ENCODE data around the gene CEP350. TPM values are rescaled to one million over a fixed set of nuclear protein-coding genes. Genes with fewer than 3 reads are reported as not detected.

Gene CEP350
- total RNA-seq, 3 donors from 2014 or later: 79.0 to 124 (median 95.0) TPM

GRCh38 chr1:180062452-180062971, 107.9 kb downstream of the CEP350 start:
- Histone ChIP-seq H3K27ac (no peak overlapping the region), H3K27me3 (no peaks in the 10 kb centered on the region), H3K36me3 (no peaks in the 10 kb centered on the region), H3K4me1 (no peaks in the 10 kb centered on the region), H3K4me3 (no peak overlapping the region), H3K9me3 (no peaks in the 10 kb centered on the region)
- TF ChIP-seq, protein P1, sequence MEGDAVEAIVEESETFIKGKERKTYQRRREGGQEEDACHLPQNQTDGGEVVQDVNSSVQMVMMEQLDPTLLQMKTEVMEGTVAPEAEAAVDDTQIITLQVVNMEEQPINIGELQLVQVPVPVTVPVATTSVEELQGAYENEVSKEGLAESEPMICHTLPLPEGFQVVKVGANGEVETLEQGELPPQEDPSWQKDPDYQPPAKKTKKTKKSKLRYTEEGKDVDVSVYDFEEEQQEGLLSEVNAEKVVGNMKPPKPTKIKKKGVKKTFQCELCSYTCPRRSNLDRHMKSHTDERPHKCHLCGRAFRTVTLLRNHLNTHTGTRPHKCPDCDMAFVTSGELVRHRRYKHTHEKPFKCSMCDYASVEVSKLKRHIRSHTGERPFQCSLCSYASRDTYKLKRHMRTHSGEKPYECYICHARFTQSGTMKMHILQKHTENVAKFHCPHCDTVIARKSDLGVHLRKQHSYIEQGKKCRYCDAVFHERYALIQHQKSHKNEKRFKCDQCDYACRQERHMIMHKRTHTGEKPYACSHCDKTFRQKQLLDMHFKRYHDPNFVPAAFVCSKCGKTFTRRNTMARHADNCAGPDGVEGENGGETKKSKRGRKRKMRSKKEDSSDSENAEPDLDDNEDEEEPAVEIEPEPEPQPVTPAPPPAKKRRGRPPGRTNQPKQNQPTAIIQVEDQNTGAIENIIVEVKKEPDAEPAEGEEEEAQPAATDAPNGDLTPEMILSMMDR (IDR thresholded peaks at IDR 0.05): no peak
- TF ChIP-seq POLR2A (IDR thresholded peaks at IDR 0.05): no peak
- no peak for TF ChIP-seq POLR2AphosphoS5 (IDR thresholded peaks at IDR 0.05)
- no peak for DNase-seq (ENCODE audit: low spot score in 2 of 2)
- intact Hi-C loops (cut with DNase I; ENCODE audit: low total_unique reads): no loop called here

DNA sequence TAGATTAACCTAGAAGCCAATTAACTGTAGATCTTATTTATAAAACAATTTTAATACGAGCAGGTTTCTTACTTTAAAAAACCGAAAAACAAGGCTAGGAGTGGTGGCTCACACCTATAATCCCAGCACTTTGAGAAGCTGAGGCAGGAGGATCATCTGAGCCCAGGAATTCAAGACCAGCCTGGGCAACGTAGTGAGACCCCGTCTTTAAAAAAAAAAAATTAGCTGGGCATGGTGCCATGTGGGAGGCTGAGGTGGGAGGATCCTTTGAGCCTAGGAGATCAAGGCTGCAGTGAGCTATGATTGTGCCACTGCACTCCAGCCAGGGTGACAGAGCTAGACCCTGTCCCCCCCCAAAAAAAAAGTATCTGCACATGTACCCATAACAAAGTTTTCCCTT, 110.8 kb downstream of the CEP350 start:
- H3K36me3 ChIP-seq: peaks cover 5% of the 10 kb centered on the region
- DNase-seq (ENCODE audit: low spot score in 2 of 2): no peak
- H3K27ac ChIP-seq: no peak overlapping the region
- H3K4me1 ChIP-seq: no peaks in the 10 kb centered on the region
- no peaks in the 10 kb centered on the region for H3K27me3 ChIP-seq
- intact Hi-C loops (cut with DNase I; ENCODE audit: low total_unique reads): no loop called here
- no peak overlapping the region for H3K4me3 ChIP-seq
- TF ChIP-seq, protein P1 (IDR thresholded peaks at IDR 0.05): no peak
- TF ChIP-seq POLR2A (IDR thresholded peaks at IDR 0.05): no peak
- H3K9me3 ChIP-seq: no peaks in the 10 kb centered on the region

GRCh38 chr1:180066150-180066549, 111.5 kb downstream of the CEP350 start:
- H3K36me3 ChIP-seq: peaks cover 5% of the 10 kb centered on the region
- TF ChIP-seq POLR2AphosphoS5 (IDR thresholded peaks at IDR 0.05): no peak
- TF ChIP-seq, protein P1 (IDR thresholded peaks at IDR 0.05): no peak
- TF ChIP-seq POLR2A (IDR thresholded peaks at IDR 0.05): no peak
- intact Hi-C loops (cut with DNase I; ENCODE audit: low total_unique reads): no loop called here

DNA sequence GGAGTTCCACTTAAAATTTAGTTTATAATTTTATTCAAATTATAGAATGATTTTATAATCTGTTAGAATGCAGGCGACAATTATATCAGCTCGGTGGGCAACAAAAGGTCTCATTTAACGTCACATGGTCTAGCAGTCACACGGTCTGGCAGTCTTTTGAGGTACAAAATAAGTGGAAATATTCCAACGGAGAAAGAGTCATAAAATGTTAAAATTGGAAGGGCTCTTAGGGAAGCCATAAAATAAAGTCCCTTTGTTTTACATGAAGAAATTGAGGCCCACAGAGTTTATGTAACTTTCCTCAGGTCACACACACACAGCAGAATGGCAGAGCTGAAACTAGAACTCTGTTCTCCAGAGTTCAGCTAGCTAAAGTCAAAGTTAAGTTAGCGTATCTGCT, 115.7 kb downstream of the CEP350 start:
- TF ChIP-seq, protein P1 (IDR thresholded peaks at IDR 0.05): no peak
- TF ChIP-seq POLR2AphosphoS5 (IDR thresholded peaks at IDR 0.05) (no peak), POLR2A (IDR thresholded peaks at IDR 0.05) (no peak)
- intact Hi-C loops (cut with DNase I; ENCODE audit: low total_unique reads): no loop called here
- peaks cover 5% of the 10 kb centered on the region for H3K36me3 ChIP-seq
- no peak overlapping the region for H3K27ac ChIP-seq
- H3K9me3 ChIP-seq: no peaks in the 10 kb centered on the region
- DNase-seq (ENCODE audit: low spot score in 2 of 2): no peak
- H3K4me1 ChIP-seq: no peaks in the 10 kb centered on the region
- H3K4me3 ChIP-seq: no peak overlapping the region
- H3K27me3 ChIP-seq: no peaks in the 10 kb centered on the region

More at GRCh38 chr1:180066150-180066549, 111.5 kb downstream of the CEP350 start:
- H3K9me3 ChIP-seq: no peaks in the 10 kb centered on the region
- H3K4me1 ChIP-seq: no peaks in the 10 kb centered on the region
- no peaks in the 10 kb centered on the region for H3K27me3 ChIP-seq
- no peak overlapping the region for H3K4me3 ChIP-seq
- no peak overlapping the region for H3K27ac ChIP-seq
- DNase-seq (ENCODE audit: low spot score in 2 of 2): no peak

DNA sequence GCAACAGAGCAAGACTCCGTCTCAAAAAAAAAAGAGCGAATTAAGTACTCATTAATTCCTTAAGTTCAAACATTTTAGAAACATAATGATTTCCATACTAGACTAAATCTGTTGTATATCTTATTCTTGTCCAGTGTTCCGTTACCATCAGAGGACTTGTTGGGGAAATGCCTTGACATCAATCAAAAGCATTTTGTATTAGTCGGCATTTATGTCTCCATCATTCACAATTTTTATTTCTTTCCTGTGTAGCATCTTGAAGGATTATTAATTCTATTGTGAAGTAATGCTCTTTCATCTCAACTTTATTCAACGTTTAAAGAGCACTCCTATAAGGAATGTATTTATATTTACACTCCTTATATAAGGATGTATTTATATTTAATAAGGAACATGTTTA, 117.1 kb downstream of the CEP350 start:
- H3K36me3 ChIP-seq: peaks cover 5% of the 10 kb centered on the region
- no peaks in the 10 kb centered on the region for H3K27me3 ChIP-seq
- TF ChIP-seq POLR2AphosphoS5 (IDR thresholded peaks at IDR 0.05) (no peak), POLR2A (IDR thresholded peaks at IDR 0.05) (no peak)
- TF ChIP-seq, protein P1 (IDR thresholded peaks at IDR 0.05): no peak
- no peaks in the 10 kb centered on the region for H3K9me3 ChIP-seq
- no peak for DNase-seq (ENCODE audit: low spot score in 2 of 2)
- no peaks in the 10 kb centered on the region for H3K4me1 ChIP-seq
- no peak overlapping the region for H3K4me3 ChIP-seq
- H3K27ac ChIP-seq: no peak overlapping the region
- intact Hi-C loops (cut with DNase I; ENCODE audit: low total_unique reads): no loop called here

All from breast epithelium (tissue), 4 donors.